ENCODE measurements around the gene KIFC3.
"Not testable (repeated sequence)": the region's sequence is repeated elsewhere in the genome, so short reads cannot be mapped to it uniquely, and the experiment has no call there.

KIFC3 gene

DNA sequence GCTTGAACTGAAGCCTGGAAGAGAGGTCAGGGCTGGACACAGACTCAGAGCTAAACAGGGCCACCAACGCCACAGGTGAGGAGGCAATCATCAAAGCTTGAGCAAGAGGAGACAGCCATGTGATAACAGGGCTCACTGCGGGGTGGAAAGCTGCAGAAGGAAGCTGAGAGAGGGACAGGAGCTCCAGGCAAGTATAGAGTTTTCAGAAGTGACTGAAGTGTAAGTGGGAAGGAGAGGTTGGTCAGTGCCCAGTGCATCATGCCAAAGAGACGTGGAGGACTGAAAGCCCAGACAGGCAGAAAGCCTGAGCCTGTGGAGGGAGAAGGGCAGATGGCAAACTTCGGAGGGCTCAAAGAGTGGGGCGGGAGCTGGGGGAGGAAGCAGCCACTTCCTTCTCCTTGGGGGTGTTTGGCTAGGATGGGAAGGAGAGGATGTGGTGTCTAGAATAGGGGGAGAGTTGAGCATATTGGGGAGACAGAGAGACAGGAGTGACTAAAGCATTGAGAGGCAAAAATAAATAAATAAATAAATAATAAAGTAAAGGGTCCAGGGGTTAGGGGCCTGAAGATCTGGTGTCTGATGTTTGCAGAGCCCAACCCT is 2.6 kb downstream of the KIFC3 start:
- Histone ChIP-seq H3K36me3 (ENCODE audit: insufficient read depth, low read depth, low read length) (no peaks in the 10 kb centered on the region), H3K4me3 (ENCODE audit: low read length) (no peak overlapping the region), H3K27me3 (ENCODE audit: insufficient read depth, low read length) (peaks cover 36% of the 10 kb centered on the region), H3K4me1 (ENCODE audit: insufficient read depth, low read length) (peaks cover 31% of the 10 kb centered on the region), H3K9me3 (ENCODE audit: insufficient read depth, low read depth, low read length) (no peaks in the 10 kb centered on the region), H3K27ac (ENCODE audit: low read length) (no peak overlapping the region), H3K9ac (ENCODE audit: low read depth, low read length) (no peak overlapping the region)

DNA sequence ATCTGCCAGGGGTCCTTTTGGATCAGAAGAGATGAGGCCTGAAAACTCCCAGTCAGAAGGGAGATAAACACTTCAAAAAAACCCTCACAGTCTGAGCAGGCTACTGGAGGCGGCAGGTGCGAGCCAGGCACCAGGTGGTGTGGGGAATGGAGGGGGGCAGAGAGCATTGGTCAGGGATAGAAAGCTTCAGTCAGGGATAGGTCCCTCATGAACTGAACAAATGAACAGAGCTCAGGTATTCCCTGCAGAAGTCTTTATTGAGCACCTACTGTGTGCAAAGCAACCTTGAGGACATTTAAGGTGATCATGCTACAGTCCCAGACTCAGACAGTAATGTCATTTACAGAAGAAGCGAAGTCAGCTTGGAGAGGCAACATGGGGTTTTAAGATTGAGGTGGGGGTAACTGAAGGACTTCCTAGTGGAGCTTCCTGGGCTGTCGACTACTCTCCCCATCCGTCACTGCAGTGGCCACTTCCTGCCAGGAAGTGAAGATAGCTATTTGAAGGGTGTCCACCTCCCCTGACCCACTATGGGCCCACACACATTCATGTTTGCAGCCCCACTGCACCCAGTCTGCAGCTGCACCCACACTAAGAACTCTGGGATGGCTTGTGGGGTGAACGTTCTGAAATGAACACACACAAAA is 3.2 kb downstream of the KIFC3 start:
- no peak overlapping the region for H3K4me3 ChIP-seq (ENCODE audit: low read length)
- no peaks in the 10 kb centered on the region for H3K9me3 ChIP-seq (ENCODE audit: insufficient read depth, low read depth, low read length)
- peaks cover 36% of the 10 kb centered on the region for H3K27me3 ChIP-seq (ENCODE audit: insufficient read depth, low read length)
- H3K27ac ChIP-seq (ENCODE audit: low read length) = no peak overlapping the region
- H3K4me1 ChIP-seq (ENCODE audit: insufficient read depth, low read length) = peaks cover 31% of the 10 kb centered on the region
- no peaks in the 10 kb centered on the region for H3K36me3 ChIP-seq (ENCODE audit: insufficient read depth, low read depth, low read length)
- no peak overlapping the region for H3K9ac ChIP-seq (ENCODE audit: low read depth, low read length)

DNA sequence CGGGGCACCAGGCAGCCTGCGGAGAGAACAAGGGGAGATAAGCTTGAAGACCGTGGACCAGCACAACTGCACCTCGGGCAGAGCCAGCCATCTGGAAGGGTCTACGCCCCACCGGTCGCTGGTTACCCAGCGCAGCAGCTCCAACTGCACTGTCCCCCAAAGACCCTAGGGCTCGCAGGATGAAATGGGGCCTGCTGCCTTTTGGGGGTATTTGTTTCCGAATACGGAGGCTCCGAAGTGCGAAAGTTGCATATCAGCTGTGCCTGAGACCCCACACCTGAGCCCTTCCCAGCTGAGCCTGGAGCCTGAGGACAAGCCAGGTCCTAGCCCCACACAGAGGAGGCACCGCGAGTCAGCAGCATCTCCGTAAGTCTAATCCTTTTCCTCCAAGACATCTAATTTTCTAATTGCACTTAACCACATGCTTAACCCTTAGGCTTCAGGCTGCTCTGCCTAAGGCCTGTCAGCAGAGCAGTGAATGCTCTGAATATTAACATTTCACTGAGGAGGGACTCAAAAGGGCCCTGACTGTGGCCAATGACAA is 4.0 kb downstream of the KIFC3 start:
- H3K4me3 ChIP-seq (ENCODE audit: low read length) = peak overlapping the region; percentile 48; the same call in 1 of the 2 replicates
- H3K9me3 ChIP-seq (ENCODE audit: insufficient read depth, low read depth, low read length) = no peaks in the 10 kb centered on the region
- peaks cover 36% of the 10 kb centered on the region for H3K27me3 ChIP-seq (ENCODE audit: insufficient read depth, low read length)
- H3K36me3 ChIP-seq (ENCODE audit: insufficient read depth, low read depth, low read length) = no peaks in the 10 kb centered on the region
- H3K4me1 ChIP-seq (ENCODE audit: insufficient read depth, low read length) = peaks cover 28% of the 10 kb centered on the region
- no peak overlapping the region for H3K9ac ChIP-seq (ENCODE audit: low read depth, low read length)
- H3K27ac ChIP-seq (ENCODE audit: low read length) = no peak overlapping the region

DNA sequence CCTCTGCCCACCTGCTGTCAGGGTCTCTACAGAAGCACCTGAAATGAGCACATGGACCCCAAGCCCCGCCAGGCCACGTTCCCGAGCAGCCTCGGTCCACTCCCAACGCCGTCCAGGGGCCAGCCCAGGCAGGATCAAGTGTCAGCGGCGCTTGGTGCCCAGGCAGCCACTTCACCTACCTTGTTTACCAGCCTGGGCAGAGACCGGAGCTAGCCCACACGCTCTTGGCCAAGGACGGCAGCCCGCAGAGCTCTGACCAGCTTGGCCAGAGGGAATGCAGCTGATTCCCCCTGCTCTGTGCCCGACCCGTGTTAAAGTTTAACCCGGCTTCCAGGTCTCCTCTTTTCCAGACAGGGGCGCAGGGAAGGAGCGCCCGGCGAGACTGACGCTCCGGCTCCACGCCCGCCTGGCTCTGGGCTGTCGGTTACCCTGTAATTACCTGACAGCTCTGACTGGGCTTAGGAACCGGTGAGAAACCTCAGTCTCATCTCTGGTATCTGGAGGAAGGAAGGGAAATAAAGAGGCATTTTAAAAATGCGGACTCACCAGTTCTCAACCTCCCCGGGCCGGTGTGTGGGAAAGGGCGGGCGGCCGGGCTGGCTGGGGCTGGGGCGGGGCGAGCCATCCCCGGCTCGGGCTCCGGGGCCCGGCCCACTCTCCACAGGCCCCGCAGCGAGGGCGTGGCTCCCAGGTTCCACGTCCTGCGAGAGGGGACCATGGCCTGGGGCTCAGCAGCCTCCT is 4.6 kb downstream of the KIFC3 start:
- Histone ChIP-seq H3K27me3 (ENCODE audit: insufficient read depth, low read length) (peaks cover 36% of the 10 kb centered on the region), H3K27ac (ENCODE audit: low read length) (no peak overlapping the region), H3K9me3 (ENCODE audit: insufficient read depth, low read depth, low read length) (no peaks in the 10 kb centered on the region), H3K4me3 (ENCODE audit: low read length) (peak overlapping the region; percentile 48; the same call in 1 of the 2 replicates), H3K9ac (ENCODE audit: low read depth, low read length) (no peak overlapping the region), H3K36me3 (ENCODE audit: insufficient read depth, low read depth, low read length) (no peaks in the 10 kb centered on the region), H3K4me1 (ENCODE audit: insufficient read depth, low read length) (peaks cover 22% of the 10 kb centered on the region)

DNA sequence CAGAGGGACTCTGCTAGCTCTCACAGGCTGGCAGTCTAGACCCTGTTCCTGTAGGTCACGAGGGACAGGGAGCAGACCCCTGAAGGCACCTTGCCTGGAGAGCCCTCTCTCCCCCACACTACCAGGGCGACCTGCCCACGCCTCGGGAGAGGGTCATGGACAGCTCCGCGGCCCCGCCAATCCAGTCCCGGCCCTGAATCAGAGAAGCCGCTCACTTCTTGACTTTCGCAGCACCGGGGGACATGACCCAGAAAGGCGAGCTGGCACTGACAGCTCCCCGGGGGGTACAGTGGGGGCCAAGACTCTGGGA is 5.1 kb downstream of the KIFC3 start:
- Histone ChIP-seq H3K36me3 (ENCODE audit: insufficient read depth, low read depth, low read length) (no peaks in the 10 kb centered on the region), H3K4me1 (ENCODE audit: insufficient read depth, low read length) (peaks cover 20% of the 10 kb centered on the region), H3K4me3 (ENCODE audit: low read length) (no peak overlapping the region), H3K27ac (ENCODE audit: low read length) (no peak overlapping the region), H3K9me3 (ENCODE audit: insufficient read depth, low read depth, low read length) (no peaks in the 10 kb centered on the region), H3K27me3 (ENCODE audit: insufficient read depth, low read length) (peaks cover 36% of the 10 kb centered on the region), H3K9ac (ENCODE audit: low read depth, low read length) (no peak overlapping the region)

DNA sequence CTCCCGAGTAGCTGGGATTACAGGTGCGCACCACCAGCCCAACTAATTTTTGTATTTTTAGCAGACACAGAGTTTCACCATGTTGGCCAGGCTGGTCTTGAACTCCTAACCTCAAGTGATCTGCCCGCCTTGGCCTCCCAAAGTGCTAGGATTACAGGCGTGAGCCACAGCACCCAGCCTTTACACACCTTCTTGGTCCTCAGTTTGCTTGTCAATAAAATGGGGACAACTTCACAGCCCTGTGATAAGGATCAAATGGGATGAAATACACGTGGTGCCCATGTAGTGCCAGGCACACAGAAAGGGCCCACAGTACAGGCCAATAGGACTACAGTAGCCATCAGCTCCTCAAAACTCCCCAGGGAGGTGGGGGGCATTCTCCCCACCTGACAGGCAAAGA is 6.3 kb downstream of the KIFC3 start:
- H3K36me3 ChIP-seq (ENCODE audit: insufficient read depth, low read depth, low read length) = not testable (repeated sequence)

DNA sequence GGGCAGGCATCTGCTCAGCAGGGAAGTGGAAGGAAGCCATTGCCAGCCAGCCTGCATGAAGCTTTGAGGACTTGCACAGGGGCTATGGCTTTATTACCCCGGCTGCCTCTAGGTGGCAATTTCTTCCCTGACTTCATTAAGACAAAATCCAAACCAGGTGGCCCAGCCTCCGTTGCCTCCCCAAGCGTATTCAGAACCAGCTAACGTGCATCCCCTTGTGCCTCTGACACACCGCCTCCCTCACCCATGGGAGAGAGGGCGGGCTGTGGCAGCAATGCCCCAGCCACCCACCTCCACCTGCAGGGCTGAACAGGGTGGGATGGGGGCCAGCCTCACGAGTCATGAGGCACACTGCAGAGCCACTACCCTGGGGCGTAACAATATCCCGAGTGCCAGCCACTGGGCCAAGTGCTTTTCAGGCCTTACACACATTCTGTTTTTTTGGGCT is 6.8 kb downstream of the KIFC3 start:
- H3K27ac ChIP-seq (ENCODE audit: low read length) = no peak overlapping the region
- no peaks in the 10 kb centered on the region for H3K36me3 ChIP-seq (ENCODE audit: insufficient read depth, low read depth, low read length)
- peaks cover 21% of the 10 kb centered on the region for H3K27me3 ChIP-seq (ENCODE audit: insufficient read depth, low read length)
- no peaks in the 10 kb centered on the region for H3K9me3 ChIP-seq (ENCODE audit: insufficient read depth, low read depth, low read length)
- no peak overlapping the region for H3K4me3 ChIP-seq (ENCODE audit: low read length)
- H3K9ac ChIP-seq (ENCODE audit: low read depth, low read length) = no peak overlapping the region
- H3K4me1 ChIP-seq (ENCODE audit: insufficient read depth, low read length) = peaks cover 10% of the 10 kb centered on the region

More for the DNA sequence above, 6.3 kb downstream of the KIFC3 start:
- not testable (repeated sequence) for H3K9me3 ChIP-seq (ENCODE audit: insufficient read depth, low read depth, low read length); H3K27ac ChIP-seq (ENCODE audit: low read length); H3K4me3 ChIP-seq (ENCODE audit: low read length); H3K9ac ChIP-seq (ENCODE audit: low read depth, low read length)
- peaks cover 27% of the 10 kb centered on the region for H3K27me3 ChIP-seq (ENCODE audit: insufficient read depth, low read length)
- H3K4me1 ChIP-seq (ENCODE audit: insufficient read depth, low read length) = peaks cover 15% of the 10 kb centered on the region

DNA sequence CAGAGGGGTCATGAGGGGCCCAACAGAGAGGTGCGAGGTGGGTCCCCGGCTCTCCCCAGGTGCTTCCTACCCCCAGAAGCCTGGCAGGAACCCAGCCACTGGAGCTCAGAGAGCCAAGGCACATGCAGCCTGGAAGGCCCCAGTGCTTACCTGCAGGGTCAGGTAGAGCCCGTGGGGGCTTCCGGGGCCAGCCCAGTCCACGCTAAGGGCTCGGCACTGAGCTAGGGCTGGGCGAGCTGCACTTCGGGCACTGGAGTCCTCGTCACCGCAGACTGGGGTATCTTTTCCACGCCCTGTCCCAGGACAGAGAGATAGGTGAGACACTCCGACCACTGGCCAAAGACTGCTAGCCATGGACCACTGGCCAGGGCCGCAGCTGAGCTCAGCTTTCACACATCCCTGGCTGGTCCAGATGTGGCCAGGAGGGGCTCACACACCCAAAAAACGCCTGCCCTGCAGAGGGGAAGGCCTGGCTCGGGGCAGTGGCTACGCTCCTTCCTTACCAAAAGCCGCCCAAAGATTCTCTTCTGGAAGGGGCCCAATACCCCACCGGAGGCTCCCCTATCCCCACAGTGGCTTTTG is 7.4 kb downstream of the KIFC3 start:
- no peaks in the 10 kb centered on the region for H3K9me3 ChIP-seq (ENCODE audit: insufficient read depth, low read depth, low read length)
- peaks cover 16% of the 10 kb centered on the region; the same call in 1 of the 2 replicates for H3K27me3 ChIP-seq (ENCODE audit: insufficient read depth, low read length)
- H3K4me1 ChIP-seq (ENCODE audit: insufficient read depth, low read length) = peaks cover 10% of the 10 kb centered on the region
- no peak overlapping the region for H3K9ac ChIP-seq (ENCODE audit: low read depth, low read length)
- no peaks in the 10 kb centered on the region for H3K36me3 ChIP-seq (ENCODE audit: insufficient read depth, low read depth, low read length)
- H3K4me3 ChIP-seq (ENCODE audit: low read length) = no peak overlapping the region
- no peak overlapping the region for H3K27ac ChIP-seq (ENCODE audit: low read length)

DNA sequence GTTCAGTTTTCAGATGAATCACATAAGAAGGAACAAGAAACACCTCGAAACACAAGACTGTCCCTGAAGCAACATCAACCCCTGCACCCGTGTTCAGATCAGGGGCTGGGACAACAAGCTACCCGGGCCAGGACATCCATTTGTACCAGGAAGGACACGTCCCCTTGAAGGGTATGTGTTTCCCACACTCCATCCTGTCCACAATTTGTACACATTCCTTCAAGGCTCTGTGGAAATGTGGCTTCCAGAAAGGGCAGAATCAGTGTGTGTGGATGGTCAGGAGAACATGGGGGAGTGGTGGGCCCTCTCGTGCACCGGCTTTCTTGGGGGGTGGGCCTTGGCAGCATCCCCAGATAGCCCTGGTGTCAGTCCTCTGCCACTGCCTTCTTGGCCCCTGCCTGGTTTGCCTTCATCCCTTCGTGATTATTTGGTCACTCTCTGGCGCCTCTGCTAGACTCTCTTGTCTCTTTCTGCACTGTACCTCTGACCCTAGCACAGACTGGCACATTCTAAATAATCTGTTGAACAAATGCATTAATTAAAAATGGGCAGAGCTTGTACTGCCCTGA is 10.3 kb downstream of the KIFC3 start:
- Histone ChIP-seq H3K27ac (ENCODE audit: low read length) (no peak overlapping the region), H3K4me1 (ENCODE audit: insufficient read depth, low read length) (no peaks in the 10 kb centered on the region), H3K9ac (ENCODE audit: low read depth, low read length) (no peak overlapping the region), H3K36me3 (ENCODE audit: insufficient read depth, low read depth, low read length) (no peaks in the 10 kb centered on the region), H3K27me3 (ENCODE audit: insufficient read depth, low read length) (no peaks in the 10 kb centered on the region; the same call in 1 of the 2 replicates), H3K4me3 (ENCODE audit: low read length) (no peak overlapping the region), H3K9me3 (ENCODE audit: insufficient read depth, low read depth, low read length) (no peaks in the 10 kb centered on the region)

DNA sequence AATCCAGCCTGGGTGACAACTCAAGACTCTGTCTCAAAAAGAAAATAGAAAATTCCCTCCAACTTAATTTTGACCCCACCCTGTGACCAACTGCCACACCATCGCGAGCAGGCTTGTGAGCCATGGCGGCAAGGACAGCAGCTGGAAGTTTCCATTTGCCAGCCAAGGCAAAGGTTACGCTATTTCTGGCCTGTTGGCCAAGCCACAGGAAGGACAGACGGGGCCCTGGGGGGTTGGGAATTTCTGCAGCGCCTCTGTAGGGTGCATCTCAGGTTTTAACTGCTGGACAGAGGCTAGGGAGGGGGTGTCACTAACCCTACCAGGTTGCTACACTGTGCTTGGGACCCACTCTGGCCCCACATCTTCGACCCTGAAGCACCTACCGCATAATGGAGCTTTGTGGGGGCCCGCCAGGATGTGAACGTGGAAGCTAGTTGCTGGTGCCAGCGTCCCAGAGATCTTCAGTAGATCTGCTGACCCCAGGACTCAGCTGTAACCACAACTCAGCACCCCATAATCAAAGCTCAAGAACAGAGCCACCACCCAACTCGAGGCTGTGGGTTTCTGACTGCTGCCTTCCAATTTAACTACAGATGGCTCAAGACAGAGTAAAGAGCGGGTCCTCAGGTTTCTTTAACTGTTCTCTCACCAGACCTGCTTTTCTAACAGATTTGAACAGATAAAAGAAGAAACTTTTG is 10.9 kb downstream of the KIFC3 start:
- no peaks in the 10 kb centered on the region for H3K36me3 ChIP-seq (ENCODE audit: insufficient read depth, low read depth, low read length)
- no peak overlapping the region for H3K4me3 ChIP-seq (ENCODE audit: low read length)
- no peak overlapping the region for H3K9ac ChIP-seq (ENCODE audit: low read depth, low read length)
- H3K27ac ChIP-seq (ENCODE audit: low read length) = no peak overlapping the region
- no peaks in the 10 kb centered on the region for H3K27me3 ChIP-seq (ENCODE audit: insufficient read depth, low read length)
- no peaks in the 10 kb centered on the region for H3K4me1 ChIP-seq (ENCODE audit: insufficient read depth, low read length)
- no peaks in the 10 kb centered on the region for H3K9me3 ChIP-seq (ENCODE audit: insufficient read depth, low read depth, low read length)

DNA sequence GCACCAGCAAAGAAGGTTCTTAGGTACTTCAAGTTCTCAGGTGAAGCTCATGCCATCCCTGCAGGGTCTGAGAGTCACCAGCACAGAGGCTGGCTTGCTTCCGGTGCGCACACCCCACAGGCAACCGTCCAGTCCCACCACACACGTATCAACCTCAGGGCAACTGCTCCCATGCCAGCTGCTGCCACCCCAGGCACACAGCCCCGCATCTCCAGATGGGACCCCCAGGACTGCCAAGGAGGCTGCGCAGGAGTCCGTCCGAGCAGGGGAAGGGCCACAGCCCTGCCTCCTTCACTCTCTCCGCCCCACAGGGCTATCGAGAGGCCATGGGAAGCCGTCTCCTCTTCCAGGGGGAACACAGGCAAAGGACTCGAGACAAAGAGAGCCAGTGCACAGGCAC is 13.3 kb downstream of the KIFC3 start:
- Histone ChIP-seq H3K27me3 (ENCODE audit: insufficient read depth, low read length) (no peaks in the 10 kb centered on the region), H3K27ac (ENCODE audit: low read length) (no peak overlapping the region), H3K4me3 (ENCODE audit: low read length) (no peak overlapping the region), H3K9me3 (ENCODE audit: insufficient read depth, low read depth, low read length) (no peaks in the 10 kb centered on the region), H3K9ac (ENCODE audit: low read depth, low read length) (no peak overlapping the region), H3K4me1 (ENCODE audit: insufficient read depth, low read length) (no peaks in the 10 kb centered on the region), H3K36me3 (ENCODE audit: insufficient read depth, low read depth, low read length) (no peaks in the 10 kb centered on the region)
